T-helper 2 cell treated with Interferon-gamma antibody and Interleukin-4, amounts not matched to agents 5 μg/mL and 100 μg/mL, for 36 hours (primary cell): ENCODE measurements around the gene PFN3.
"Not testable (repeated sequence)": the region's sequence is repeated elsewhere in the genome, so short reads cannot be mapped to it uniquely, and the experiment has no call there.

ENCODE experiments used
- DNase-seq: peaks from one replicate; pipeline ENCODE4 v3.0.0; 2021; ENCODE audit warnings: low spot score
- H3K27ac Mint-ChIP-seq: one replicate; pipeline ENCODE4 v1.8.0; 2021; ENCODE audit warnings: mild to moderate bottlenecking, mixed read lengths
- H3K27me3 Mint-ChIP-seq: one replicate; pipeline ENCODE4 v1.8.0; 2021; ENCODE audit warnings: low read depth, mixed read lengths
- H3K36me3 Mint-ChIP-seq: one replicate; pipeline ENCODE4 v1.8.0; 2021; ENCODE audit warnings: low read depth, mixed read lengths
- H3K4me1 Mint-ChIP-seq: one replicate; pipeline ENCODE4 v1.8.0; 2021; ENCODE audit warnings: low read depth, mixed read lengths
- H3K4me3 Mint-ChIP-seq: one replicate; pipeline ENCODE4 v1.8.0; 2022; ENCODE audit warnings: mild to moderate bottlenecking, moderate library complexity, mixed read lengths
- H3K9me3 Mint-ChIP-seq: one replicate; pipeline ENCODE4 v1.8.0; 2021; ENCODE audit warnings: mixed read lengths

Gene PFN3

DNA sequence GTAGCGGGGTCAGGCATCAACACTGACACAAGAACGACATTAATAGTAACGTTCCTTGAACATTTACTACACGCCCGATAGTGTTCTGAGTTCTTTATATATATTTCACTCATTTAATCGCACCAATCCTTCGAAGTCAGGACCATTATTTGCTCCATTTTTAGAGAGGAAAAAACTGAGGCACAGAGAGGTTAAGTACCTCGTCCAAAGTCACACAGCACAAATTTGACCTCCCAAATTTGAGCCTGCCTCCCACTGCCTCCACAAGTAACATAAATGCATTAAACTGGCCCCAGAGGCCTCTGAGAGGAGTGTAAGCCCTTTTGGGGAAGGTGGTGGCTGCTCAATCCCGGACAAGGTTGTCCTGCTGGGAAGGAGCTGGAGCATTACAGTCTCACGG, 36.9 kb downstream of the PFN3 start:
- H3K27ac Mint-ChIP-seq: no peak overlapping the region
- H3K27me3 Mint-ChIP-seq: no peaks in the 10 kb centered on the region
- H3K36me3 Mint-ChIP-seq: peaks cover 49% of the 10 kb centered on the region
- H3K4me3 Mint-ChIP-seq: peak overlapping the region; percentile 76
- no peak for DNase-seq
- H3K9me3 Mint-ChIP-seq: no peaks in the 10 kb centered on the region
- H3K4me1 Mint-ChIP-seq: peaks cover 52% of the 10 kb centered on the region

- Mint-ChIP-seq H3K36me3 (peaks cover 43% of the 10 kb centered on the region), H3K4me1 (peaks cover 50% of the 10 kb centered on the region), H3K9me3 (no peaks in the 10 kb centered on the region), H3K27me3 (no peaks in the 10 kb centered on the region), H3K4me3 (peak overlapping the region; percentile 76), H3K27ac (peak overlapping the region; percentile 75)
- peak; percentile 65 for DNase-seq
These were observed 37.6 kb downstream of the PFN3 start for GRCh38 chr5:177362610-177363507.

DNA sequence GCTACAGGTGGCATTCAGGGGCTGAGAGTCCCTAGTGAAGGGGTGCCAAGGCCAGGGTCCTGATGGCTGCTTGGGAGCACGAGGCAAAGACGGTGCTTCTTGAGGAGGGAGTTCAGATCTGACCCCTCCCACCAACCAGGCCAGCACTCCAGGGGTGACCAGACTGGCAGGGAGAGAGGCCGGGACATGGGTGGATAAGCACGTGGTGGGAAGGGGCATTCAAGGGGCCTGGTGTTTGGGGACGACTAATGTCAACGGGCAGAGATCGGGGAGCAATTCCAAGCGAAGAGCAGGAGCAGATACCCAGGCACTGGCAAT, 38.2 kb downstream of the PFN3 start:
- Mint-ChIP-seq H3K9me3 (no peaks in the 10 kb centered on the region), H3K4me1 (peaks cover 53% of the 10 kb centered on the region), H3K27me3 (no peaks in the 10 kb centered on the region), H3K27ac (peak overlapping the region; percentile 75), H3K4me3 (peak overlapping the region; percentile 76), H3K36me3 (peaks cover 46% of the 10 kb centered on the region)
- no peak for DNase-seq

DNA sequence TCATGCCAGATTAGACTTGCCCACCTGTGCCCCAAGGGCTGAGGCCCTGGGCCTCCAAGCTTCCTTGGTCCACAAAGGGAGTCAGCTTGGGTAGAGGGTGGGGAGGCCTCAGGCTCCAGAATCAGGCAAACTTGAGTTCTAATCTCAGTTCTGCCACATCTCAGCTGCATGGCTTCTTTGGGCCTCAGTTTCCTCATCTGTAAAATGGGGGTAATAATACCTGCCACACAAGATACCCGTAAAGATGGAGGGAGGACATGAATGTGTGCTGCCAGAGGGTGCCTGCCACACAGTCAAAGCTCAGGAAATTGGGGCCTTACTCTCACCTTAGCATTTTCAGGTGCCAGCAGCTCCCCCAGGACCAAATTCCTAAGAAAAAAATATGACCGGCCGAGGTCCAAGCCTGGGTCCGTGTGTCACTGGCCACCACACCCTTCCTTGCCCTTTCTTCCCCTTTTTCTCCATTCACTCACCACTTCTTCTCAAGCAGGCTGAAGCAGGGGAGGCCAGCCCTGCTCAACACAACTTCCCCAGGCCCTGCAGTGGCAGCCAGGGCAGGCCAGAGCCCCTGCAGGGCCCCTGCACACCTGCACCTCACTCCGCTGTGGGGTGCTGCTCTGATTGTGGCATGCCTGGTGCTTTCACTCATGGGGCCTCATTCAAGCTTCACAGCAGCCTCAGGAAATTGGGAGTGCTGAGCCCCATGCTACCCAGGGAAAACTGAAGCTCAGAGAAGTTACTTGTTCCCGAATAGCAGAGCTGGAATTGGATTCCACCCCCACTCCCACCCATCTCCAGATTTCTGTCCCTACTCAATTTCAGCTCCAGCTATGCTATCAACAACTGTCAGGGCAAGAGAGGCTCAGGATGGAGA, 38.8 kb downstream of the PFN3 start:
- no peaks in the 10 kb centered on the region for H3K27me3 Mint-ChIP-seq
- peaks cover 44% of the 10 kb centered on the region for H3K36me3 Mint-ChIP-seq
- no peaks in the 10 kb centered on the region for H3K9me3 Mint-ChIP-seq
- DNase-seq: no peak
- H3K27ac Mint-ChIP-seq: peak overlapping the region; percentile 75
- peak overlapping the region; percentile 76 for H3K4me3 Mint-ChIP-seq
- H3K4me1 Mint-ChIP-seq: peaks cover 59% of the 10 kb centered on the region

DNA sequence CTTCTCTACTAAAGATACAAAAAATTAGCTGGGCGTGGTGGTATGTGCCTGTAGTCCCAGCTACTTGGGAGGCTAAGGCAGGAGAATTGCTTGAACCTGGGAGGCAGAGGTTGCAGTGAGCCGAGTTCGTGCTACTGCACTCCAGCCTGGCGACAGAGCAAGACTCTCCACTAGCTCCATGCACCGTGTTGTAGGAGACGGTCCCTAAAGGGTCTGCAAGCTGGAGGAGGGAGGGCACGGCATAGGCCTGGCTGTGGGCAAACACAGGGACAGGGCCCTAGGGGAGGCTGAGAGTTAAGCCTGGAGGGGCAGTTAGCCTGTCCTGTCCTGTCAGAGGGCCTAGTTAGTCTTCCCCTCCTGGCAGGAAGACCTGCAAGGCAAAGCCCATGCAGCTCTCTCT, 39.7 kb downstream of the PFN3 start:
- not testable (repeated sequence) for H3K9me3 Mint-ChIP-seq, H3K27me3 Mint-ChIP-seq, H3K4me3 Mint-ChIP-seq, DNase-seq, H3K27ac Mint-ChIP-seq
- peaks cover 62% of the 10 kb centered on the region for H3K4me1 Mint-ChIP-seq
- peaks cover 41% of the 10 kb centered on the region for H3K36me3 Mint-ChIP-seq

GRCh38 chr5:177359860-177360259, 40.6 kb downstream of the PFN3 start:
- no peak for DNase-seq
- H3K27me3 Mint-ChIP-seq: no peaks in the 10 kb centered on the region
- H3K4me3 Mint-ChIP-seq: peak overlapping the region; percentile 84
- H3K36me3 Mint-ChIP-seq: peaks cover 42% of the 10 kb centered on the region
- peaks cover 11% of the 10 kb centered on the region for H3K9me3 Mint-ChIP-seq
- no peak overlapping the region for H3K27ac Mint-ChIP-seq
- H3K4me1 Mint-ChIP-seq: peaks cover 67% of the 10 kb centered on the region

- Mint-ChIP-seq H3K27me3 (no peaks in the 10 kb centered on the region), H3K27ac (no peak overlapping the region), H3K9me3 (peaks cover 15% of the 10 kb centered on the region), H3K4me3 (peak overlapping the region; percentile 84), H3K36me3 (peaks cover 38% of the 10 kb centered on the region), H3K4me1 (peaks cover 67% of the 10 kb centered on the region)
- no peak for DNase-seq
These were observed 41.0 kb downstream of the PFN3 start for GRCh38 chr5:177359451-177359851.

DNA sequence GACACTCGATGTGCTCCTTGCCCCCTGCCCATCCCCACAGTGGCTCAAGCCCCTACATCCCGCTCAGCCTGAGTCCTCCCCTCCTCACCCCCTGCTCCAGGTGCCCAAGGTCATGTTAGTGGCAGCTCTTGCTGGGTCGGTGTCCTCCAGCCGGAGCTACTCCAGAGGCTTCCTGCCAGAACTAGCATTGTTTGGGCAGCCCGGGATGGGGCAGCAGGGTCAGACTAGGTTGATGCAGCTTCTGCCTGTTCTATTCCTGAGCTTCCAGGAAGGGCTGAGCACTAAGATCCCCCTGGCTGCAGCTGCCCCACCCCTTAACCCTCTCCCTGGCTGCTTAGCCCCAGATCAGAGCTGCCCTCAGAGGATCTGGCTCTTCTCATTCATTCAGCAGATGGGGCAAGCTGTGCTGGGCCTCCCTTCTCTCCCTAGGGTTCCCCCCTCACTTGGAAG, 42.1 kb downstream of the PFN3 start:
- Mint-ChIP-seq H3K36me3 (peaks cover 40% of the 10 kb centered on the region), H3K4me1 (peaks cover 66% of the 10 kb centered on the region), H3K9me3 (peaks cover 17% of the 10 kb centered on the region), H3K4me3 (peak overlapping the region; percentile 84), H3K27ac (peak overlapping the region; percentile 73), H3K27me3 (no peaks in the 10 kb centered on the region)
- no peak for DNase-seq

DNA sequence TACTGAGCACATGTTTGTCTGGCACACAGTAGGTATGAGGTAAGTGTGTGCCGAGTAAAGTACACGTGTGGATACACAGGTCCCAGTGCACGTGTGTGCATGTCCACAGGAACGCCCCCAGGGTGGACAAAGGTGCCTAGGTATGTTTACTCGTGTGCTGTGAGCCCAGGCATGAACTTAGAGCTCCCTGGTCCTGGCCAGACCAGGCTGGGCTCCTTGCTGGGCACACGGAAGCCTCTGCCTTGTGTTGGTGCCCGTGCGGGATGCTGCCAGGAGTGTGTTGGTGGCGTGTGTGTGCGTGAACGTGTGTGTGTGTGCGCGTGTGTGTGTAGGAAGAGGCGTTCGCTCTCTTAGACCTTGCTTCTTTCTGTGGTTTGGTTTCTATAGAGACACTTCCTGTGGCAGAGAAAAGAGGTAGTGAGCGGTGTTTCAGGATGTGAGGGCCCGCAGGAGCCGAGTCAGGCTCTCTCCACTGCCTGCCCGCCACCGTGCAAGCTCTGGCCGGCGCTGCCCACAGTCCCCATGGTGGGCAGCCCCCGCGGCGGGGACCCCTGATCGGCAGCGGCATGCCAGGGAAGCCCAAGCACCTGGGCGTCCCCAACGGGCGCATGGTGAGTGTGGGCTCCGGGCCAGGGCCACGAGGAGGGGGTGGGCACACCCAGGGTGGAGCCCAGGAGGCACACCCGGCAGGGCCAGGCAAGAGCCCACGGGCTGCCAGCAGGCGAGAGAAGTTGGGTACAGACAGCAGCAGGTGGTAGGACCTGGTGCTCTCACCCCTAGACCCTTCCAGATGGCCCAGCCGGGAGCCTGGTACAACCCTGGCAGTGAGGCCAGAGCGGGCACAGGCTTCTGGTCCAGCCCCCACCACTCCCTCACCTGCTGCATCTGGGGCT, 42.8 kb downstream of the PFN3 start, which contains the start of gene RGS14:
Gene RGS14, plus strand, starts transcription at position 466 of the 893 bp plus-strand sequence. Its CDS starts 101 bp downstream, at position 567.
- peak; percentile 73 for DNase-seq
- H3K4me3 Mint-ChIP-seq: peak within 1 kb of the TSS; percentile 84
- peaks cover 40% of the 10 kb centered on the region for H3K36me3 Mint-ChIP-seq
- H3K4me1 Mint-ChIP-seq: peaks cover 64% of the 10 kb centered on the region
- no peaks in the 10 kb centered on the region for H3K27me3 Mint-ChIP-seq
- H3K9me3 Mint-ChIP-seq: peaks cover 17% of the 10 kb centered on the region
- H3K27ac Mint-ChIP-seq: peak within 1 kb of the TSS; percentile 74

- DNase-seq: no peak
- Mint-ChIP-seq H3K4me1 (peaks cover 60% of the 10 kb centered on the region), H3K36me3 (peaks cover 37% of the 10 kb centered on the region), H3K27me3 (no peaks in the 10 kb centered on the region), H3K4me3 (peak overlapping the region; percentile 84), H3K9me3 (peaks cover 17% of the 10 kb centered on the region), H3K27ac (peak overlapping the region; percentile 74)
These were observed 43.4 kb downstream of the PFN3 start for GRCh38 chr5:177357146-177357458.

DNA sequence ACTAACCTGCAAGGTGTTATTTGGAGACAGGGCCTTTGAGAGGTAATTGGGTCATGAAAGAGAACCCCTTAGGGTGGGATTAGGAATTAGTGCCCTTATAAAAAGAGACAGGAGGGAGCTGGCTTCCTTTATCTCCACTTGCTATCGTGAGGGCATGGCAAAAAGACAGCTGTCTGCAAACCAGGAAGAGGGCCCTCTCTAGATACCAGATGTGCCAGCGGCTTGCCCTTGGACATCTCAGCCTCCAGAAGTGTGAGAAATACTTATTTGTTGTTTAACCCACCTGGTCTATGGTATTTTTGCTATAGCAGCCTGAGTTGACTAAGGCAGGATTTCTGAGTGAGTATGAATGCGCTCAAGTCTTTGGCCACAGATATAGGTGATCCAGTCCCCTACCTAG, 43.7 kb downstream of the PFN3 start:
- peak overlapping the region; percentile 74 for H3K27ac Mint-ChIP-seq
- peaks cover 17% of the 10 kb centered on the region for H3K9me3 Mint-ChIP-seq
- H3K4me1 Mint-ChIP-seq: peaks cover 57% of the 10 kb centered on the region
- H3K4me3 Mint-ChIP-seq: peak overlapping the region; percentile 84
- no peak for DNase-seq
- no peaks in the 10 kb centered on the region for H3K27me3 Mint-ChIP-seq
- peaks cover 34% of the 10 kb centered on the region for H3K36me3 Mint-ChIP-seq

GRCh38 chr5:177355868-177356168, 44.6 kb downstream of the PFN3 start:
- no peaks in the 10 kb centered on the region for H3K27me3 Mint-ChIP-seq
- H3K36me3 Mint-ChIP-seq: peaks cover 31% of the 10 kb centered on the region
- peaks cover 17% of the 10 kb centered on the region for H3K9me3 Mint-ChIP-seq
- peaks cover 52% of the 10 kb centered on the region for H3K4me1 Mint-ChIP-seq
- H3K4me3 Mint-ChIP-seq: no peak overlapping the region
- H3K27ac Mint-ChIP-seq: no peak overlapping the region
- DNase-seq: no peak

GRCh38 chr5:177355162-177355867, 45.1 kb downstream of the PFN3 start:
- Mint-ChIP-seq H3K27ac (no peak overlapping the region), H3K36me3 (peaks cover 31% of the 10 kb centered on the region), H3K4me3 (no peak overlapping the region), H3K27me3 (no peaks in the 10 kb centered on the region), H3K4me1 (peaks cover 56% of the 10 kb centered on the region), H3K9me3 (peaks cover 17% of the 10 kb centered on the region)
- no peak for DNase-seq
